Type B pancreatic cell (in vitro differentiated cells): Measurements from ENCODE around the gene LMOD3. TPM values are rescaled to one million over a fixed set of nuclear protein-coding genes. Genes with fewer than 3 reads are reported as not detected.

Experiments used
- DNase-seq: peaks from one replicate; pipeline ENCODE4 v3.0.0; 2021; ENCODE audit warnings: mixed read lengths; ENCODE audit not compliant: unreplicated experiment; ENCODE audit errors: extremely low spot score
- H3K27ac Mint-ChIP-seq: 2 replicates; pipeline ENCODE4 v1.8.0; 2021; ENCODE audit warnings: mild to moderate bottlenecking, mixed read lengths
- H3K27me3 Mint-ChIP-seq: 2 replicates; pipeline ENCODE4 v1.8.0; 2021; ENCODE audit warnings: mixed read lengths
- H3K36me3 Mint-ChIP-seq: 2 replicates; pipeline ENCODE4 v1.8.0; 2021; ENCODE audit warnings: mixed read lengths
- H3K4me1 Mint-ChIP-seq: one replicate; pipeline ENCODE4 v1.8.0; 2021; ENCODE audit warnings: mixed read lengths; ENCODE audit not compliant: unreplicated experiment
- H3K4me3 Mint-ChIP-seq: 2 replicates; pipeline ENCODE4 v1.8.0; 2021; ENCODE audit warnings: mild to moderate bottlenecking, mixed read lengths
- H3K9me3 Mint-ChIP-seq: 2 replicates; pipeline ENCODE4 v1.8.0; 2021; ENCODE audit warnings: mixed read lengths
- CTCF ChIP-seq: fragments of 200-600 bp; sonication (generic); conservative IDR thresholded peaks from 2 replicates; pipeline ENCODE4 v1.5.0; 2021; ENCODE audit warnings: antibody characterized with exemption, mild to moderate bottlenecking
- total RNA-seq: library from RNA; stranded (reverse); gene quantifications from 2 replicates; pipeline ENCODE4 v1.2.1, GENCODE V29; 2021; ENCODE audit warnings: low replicate concordance

LMOD3 gene
- total RNA-seq, 1 donor from 2014 or later = 0.12 TPM

GRCh38 chr3:69072928-69073327 lies 49.5 kb downstream of the LMOD3 start:
- H3K4me3 Mint-ChIP-seq = no peak overlapping the region
- peaks cover 9% of the 10 kb centered on the region for H3K4me1 Mint-ChIP-seq

GRCh38 chr3:69066121-69066520 lies 56.3 kb downstream of the LMOD3 start:
- no peak overlapping the region for H3K4me3 Mint-ChIP-seq
- H3K27ac Mint-ChIP-seq = no peak overlapping the region
- H3K9me3 Mint-ChIP-seq = no peaks in the 10 kb centered on the region
- H3K27me3 Mint-ChIP-seq = no peaks in the 10 kb centered on the region
- TF ChIP-seq CTCF = no peak
- H3K4me1 Mint-ChIP-seq = no peaks in the 10 kb centered on the region
- peaks cover 13% of the 10 kb centered on the region for H3K36me3 Mint-ChIP-seq
- no peak for DNase-seq

More at GRCh38 chr3:69072928-69073327, 49.5 kb downstream of the LMOD3 start:
- Mint-ChIP-seq H3K27me3 (no peaks in the 10 kb centered on the region), H3K9me3 (no peaks in the 10 kb centered on the region), H3K36me3 (peaks cover 22% of the 10 kb centered on the region), H3K27ac (no peak overlapping the region)
- DNase-seq = no peak
- TF ChIP-seq CTCF = no peak

GRCh38 chr3:69065318-69065964 lies 57.0 kb downstream of the LMOD3 start:
- Mint-ChIP-seq H3K9me3 (no peaks in the 10 kb centered on the region), H3K36me3 (peaks cover 13% of the 10 kb centered on the region), H3K4me3 (no peak overlapping the region), H3K27me3 (no peaks in the 10 kb centered on the region), H3K4me1 (no peaks in the 10 kb centered on the region), H3K27ac (no peak overlapping the region)
- TF ChIP-seq CTCF = no peak
- DNase-seq = no peak

GRCh38 chr3:69063636-69064035 lies 58.8 kb downstream of the LMOD3 start:
- H3K4me3 Mint-ChIP-seq = no peak overlapping the region
- H3K27me3 Mint-ChIP-seq = no peaks in the 10 kb centered on the region
- H3K36me3 Mint-ChIP-seq = peaks cover 24% of the 10 kb centered on the region
- no peaks in the 10 kb centered on the region for H3K9me3 Mint-ChIP-seq
- H3K27ac Mint-ChIP-seq = no peak overlapping the region
- no peak for TF ChIP-seq CTCF
- DNase-seq = no peak
- no peaks in the 10 kb centered on the region for H3K4me1 Mint-ChIP-seq

- Mint-ChIP-seq H3K4me3 (no peak overlapping the region), H3K27me3 (no peaks in the 10 kb centered on the region), H3K36me3 (peaks cover 33% of the 10 kb centered on the region), H3K27ac (no peak overlapping the region), H3K4me1 (no peaks in the 10 kb centered on the region), H3K9me3 (no peaks in the 10 kb centered on the region)
- no peak for DNase-seq
- no peak for TF ChIP-seq CTCF
These were observed 62.7 kb downstream of the LMOD3 start for GRCh38 chr3:69059688-69060087.

- Mint-ChIP-seq H3K36me3 (peaks cover 33% of the 10 kb centered on the region), H3K27me3 (no peaks in the 10 kb centered on the region), H3K4me3 (no peak overlapping the region), H3K9me3 (no peaks in the 10 kb centered on the region), H3K27ac (no peak overlapping the region), H3K4me1 (no peaks in the 10 kb centered on the region)
- no peak for TF ChIP-seq CTCF
- DNase-seq = no peak
These were observed 63.5 kb downstream of the LMOD3 start for GRCh38 chr3:69058947-69059224.
